Hepatic stellate cell (primary cell): Measurements from ENCODE around the gene TET3.

Source experiments
- DNase-seq: peaks from one replicate; pipeline ENCODE4 v3.0.0; 2011; ENCODE audit warnings: low spot score

The TET3 gene

GRCh38 chr2:74005786-74006185 lies 21.1 kb downstream of the TET3 start:
- DNase-seq = peak; percentile 64

GRCh38 chr2:74006459-74006858 lies 21.7 kb downstream of the TET3 start:
- no peak for DNase-seq

- peak; percentile 60 for DNase-seq
These were observed 22.4 kb downstream of the TET3 start for GRCh38 chr2:74007121-74007520.

GRCh38 chr2:74007711-74008110 lies 23.0 kb downstream of the TET3 start:
- no peak for DNase-seq

GRCh38 chr2:74008761-74009395 lies 24.2 kb downstream of the TET3 start:
- DNase-seq = no peak

- no peak for DNase-seq
These were observed 24.9 kb downstream of the TET3 start for GRCh38 chr2:74009577-74009976.

GRCh38 chr2:74010087-74010541 lies 25.4 kb downstream of the TET3 start:
- DNase-seq = no peak

- DNase-seq = no peak
These were observed 26.5 kb downstream of the TET3 start for GRCh38 chr2:74011246-74011645.

- no peak for DNase-seq
These were observed 30.1 kb downstream of the TET3 start for GRCh38 chr2:74014813-74015212.

- DNase-seq = no peak
These were observed 32.5 kb downstream of the TET3 start for GRCh38 chr2:74017223-74017622.

- DNase-seq = no peak
These were observed 34.8 kb downstream of the TET3 start for GRCh38 chr2:74019516-74019915.

- DNase-seq = no peak
These were observed 36.1 kb downstream of the TET3 start for GRCh38 chr2:74020702-74021406.

GRCh38 chr2:74021407-74021755 lies 36.7 kb downstream of the TET3 start:
- no peak for DNase-seq

- DNase-seq = no peak
These were observed 39.5 kb downstream of the TET3 start for GRCh38 chr2:74024216-74024615.

- no peak for DNase-seq
These were observed 41.4 kb downstream of the TET3 start for GRCh38 chr2:74025971-74026612.

- DNase-seq = no peak
These were observed 42.1 kb downstream of the TET3 start for GRCh38 chr2:74026687-74027241.

- DNase-seq = no peak
These were observed 42.8 kb downstream of the TET3 start for GRCh38 chr2:74027496-74027895.

GRCh38 chr2:74028290-74028689 lies 43.6 kb downstream of the TET3 start:
- DNase-seq = no peak

- DNase-seq = no peak
These were observed 44.0 kb downstream of the TET3 start for GRCh38 chr2:74028741-74029140.

GRCh38 chr2:74029714-74030397 lies 45.1 kb downstream of the TET3 start:
- DNase-seq = no peak

- DNase-seq = no peak
These were observed 46.5 kb downstream of the TET3 start for GRCh38 chr2:74031221-74031620.

GRCh38 chr2:74031959-74032287 lies 47.2 kb downstream of the TET3 start:
- no peak for DNase-seq

- DNase-seq = no peak
These were observed 48.7 kb downstream of the TET3 start for GRCh38 chr2:74033375-74033774.
